ENCODE data around the gene AXIN1.

DNA sequence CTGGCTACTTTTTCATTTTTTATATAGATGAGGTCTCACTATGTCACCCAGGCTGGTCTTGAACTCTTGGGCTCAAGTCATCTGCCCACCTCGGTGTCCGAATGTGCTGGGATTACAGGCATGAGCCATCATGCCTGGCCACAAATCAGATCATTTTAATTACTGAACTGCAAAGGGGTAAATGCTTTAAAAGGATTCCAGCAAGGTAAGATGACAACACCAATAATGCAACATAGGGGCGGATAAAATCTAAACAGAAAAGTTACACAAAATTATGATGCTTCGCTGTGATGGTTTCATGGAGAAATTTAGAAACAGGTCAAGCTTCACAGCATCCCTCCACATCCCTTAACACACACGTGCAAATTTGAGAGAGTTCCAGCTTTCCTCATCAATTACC lies 32.3 kb downstream of the AXIN1 start:
- TF ChIP-seq SIN3A (IDR thresholded peaks at IDR 0.05; ENCODE audit: borderline replicate concordance, insufficient read depth, low read length), result no peak
- TF ChIP-seq POLR2AphosphoS5 (IDR thresholded peaks at IDR 0.05; ENCODE audit: low read depth, low read length), result no peak
- TF ChIP-seq FOXP2 (optimal IDR thresholded peaks at IDR 0.05; ENCODE audit: borderline replicate concordance, extremely low read depth, extremely low read length, insufficient read depth), result no peak

Data from PFSK-1 (cell line).